ELF-1 (cell line): ENCODE measurements around the gene DRD3.

ENCODE experiments used
- DNase-seq: peaks from one replicate; pipeline ENCODE4 v3.0.0-alpha.2; 2016; ENCODE audit warnings: low read depth, low spot score

Gene DRD3

DNA sequence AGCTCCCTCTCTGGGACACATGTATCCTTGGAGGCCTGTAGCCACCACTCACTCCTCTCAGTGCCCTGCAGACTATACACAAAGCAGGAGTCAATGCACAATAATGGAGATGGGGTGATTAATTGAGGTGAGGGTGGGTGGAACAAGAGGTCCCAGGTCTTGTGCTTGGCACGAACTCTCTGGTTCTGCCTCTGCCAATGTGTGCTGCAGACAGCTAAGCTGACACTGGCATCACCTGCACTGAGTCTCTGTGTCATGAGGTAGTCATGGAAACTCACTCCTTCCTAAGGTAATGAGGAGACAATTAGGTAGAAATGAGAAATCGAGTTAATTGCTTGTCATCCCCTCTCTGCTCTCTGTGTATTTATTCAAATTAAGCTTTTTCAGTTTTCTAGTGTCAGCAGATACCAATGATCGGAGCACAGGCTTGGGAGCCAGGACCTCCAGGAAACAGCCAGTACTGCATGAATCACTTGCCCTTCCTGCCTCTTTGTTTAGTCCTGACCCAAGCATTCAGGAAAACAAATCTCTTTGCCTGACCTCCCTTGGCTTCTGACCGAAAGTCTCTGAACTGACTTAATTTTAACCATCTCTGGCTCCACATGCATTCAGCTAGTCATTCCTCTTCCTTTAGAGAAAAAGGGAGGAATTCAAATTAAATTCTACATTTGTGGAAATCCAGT lies 56.7 kb downstream of the DRD3 start:
- DNase-seq = no peak

GRCh38 chr3:114120211-114120610 lies 58.6 kb downstream of the DRD3 start:
- DNase-seq = no peak

DNA sequence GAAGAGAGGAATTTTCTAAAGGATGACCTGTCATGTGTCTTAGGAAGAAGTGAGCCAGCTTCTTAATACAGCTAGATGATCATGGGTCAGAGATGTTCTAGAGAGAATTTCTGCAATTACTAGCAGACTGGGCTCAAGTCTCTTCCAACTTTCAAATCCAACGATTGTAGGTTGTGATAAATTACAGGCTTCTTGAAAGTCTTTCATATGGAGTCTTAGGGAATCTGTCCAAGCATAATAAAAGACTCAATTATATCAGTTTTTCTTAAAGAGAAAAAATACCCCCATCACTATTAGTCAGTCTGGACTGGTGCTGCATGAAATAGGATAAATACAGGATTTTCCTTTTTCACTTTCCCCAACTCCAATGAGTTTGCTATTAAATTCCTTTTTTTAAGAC lies 59.1 kb downstream of the DRD3 start:
- no peak for DNase-seq

DNA sequence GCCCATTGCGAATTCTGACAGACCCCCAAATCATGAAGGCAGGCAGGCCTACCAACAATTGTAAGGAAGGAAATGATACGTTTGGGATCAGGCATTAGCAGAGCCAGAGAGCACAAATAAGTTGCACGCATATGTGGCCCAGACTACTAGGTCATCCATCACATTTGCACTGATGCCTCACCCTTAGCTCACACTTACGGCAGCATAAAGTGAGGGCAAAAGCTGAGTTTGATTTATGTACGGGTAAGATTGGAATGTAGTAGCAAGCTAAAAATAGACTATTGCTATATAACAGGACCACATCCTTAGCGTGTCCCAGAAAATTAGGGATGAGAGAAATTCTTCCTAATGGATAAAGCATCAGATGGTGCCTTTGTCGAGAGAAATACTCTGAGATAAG lies 63.7 kb downstream of the DRD3 start:
- DNase-seq = no peak

GRCh38 chr3:114114719-114115118 lies 64.1 kb downstream of the DRD3 start:
- no peak for DNase-seq

DNA sequence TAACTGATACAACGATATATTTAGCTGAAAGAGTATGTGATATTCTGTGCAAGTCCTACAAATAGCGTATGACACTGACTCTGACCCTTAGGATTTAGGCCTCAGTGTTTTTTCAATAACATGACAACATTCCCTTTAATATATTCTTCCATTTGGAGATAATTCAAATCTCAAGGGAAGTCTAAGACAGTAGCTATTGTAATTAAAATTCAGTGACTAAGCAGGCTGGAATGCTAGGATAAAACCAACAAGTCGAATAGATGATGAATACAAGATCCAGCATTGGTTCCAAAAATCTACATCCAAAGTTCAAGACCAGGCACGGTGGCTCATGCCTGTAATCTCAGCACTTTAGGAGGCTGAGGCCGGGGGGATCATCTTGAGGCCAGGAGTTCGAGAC lies 66.2 kb downstream of the DRD3 start:
- DNase-seq = no peak

DNA sequence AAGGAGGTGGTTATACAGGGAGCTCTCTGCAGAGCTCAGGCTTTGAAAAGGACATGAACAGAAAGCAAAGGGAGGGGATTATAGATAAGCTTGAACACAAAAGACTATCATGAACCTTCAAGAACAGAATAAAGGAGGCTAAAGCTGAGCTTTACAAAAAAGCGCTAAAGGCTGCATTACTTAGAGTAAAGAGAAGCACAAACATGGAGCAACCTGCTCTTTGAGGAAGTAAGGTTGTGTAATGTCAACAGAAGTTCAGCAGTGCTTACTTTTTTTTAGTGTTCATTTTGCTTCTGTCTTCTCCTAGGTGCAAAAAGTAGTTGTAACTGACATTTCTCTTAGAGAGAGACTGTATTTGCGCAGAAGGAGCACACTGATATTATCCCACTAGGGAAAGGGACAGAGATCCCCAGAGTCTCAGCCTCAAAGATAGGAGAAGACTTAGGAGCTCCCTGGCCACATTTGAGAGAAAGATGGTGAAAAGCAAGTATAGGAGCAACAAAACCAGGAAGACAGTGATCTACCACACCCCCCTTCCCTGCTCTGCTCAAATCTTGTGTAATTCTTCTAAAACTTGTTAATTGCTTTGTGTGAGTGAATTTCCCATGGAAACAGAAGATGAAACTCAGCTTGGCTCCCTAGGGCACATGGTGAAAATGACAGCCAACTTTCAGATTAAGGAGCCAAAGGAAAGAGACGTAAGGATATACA lies 67.6 kb downstream of the DRD3 start:
- no peak for DNase-seq

- no peak for DNase-seq
Measured at GRCh38 chr3:114110439-114110838, 68.4 kb downstream of the DRD3 start.

- DNase-seq = no peak
Measured at GRCh38 chr3:114108137-114108536, 70.7 kb downstream of the DRD3 start.

DNA sequence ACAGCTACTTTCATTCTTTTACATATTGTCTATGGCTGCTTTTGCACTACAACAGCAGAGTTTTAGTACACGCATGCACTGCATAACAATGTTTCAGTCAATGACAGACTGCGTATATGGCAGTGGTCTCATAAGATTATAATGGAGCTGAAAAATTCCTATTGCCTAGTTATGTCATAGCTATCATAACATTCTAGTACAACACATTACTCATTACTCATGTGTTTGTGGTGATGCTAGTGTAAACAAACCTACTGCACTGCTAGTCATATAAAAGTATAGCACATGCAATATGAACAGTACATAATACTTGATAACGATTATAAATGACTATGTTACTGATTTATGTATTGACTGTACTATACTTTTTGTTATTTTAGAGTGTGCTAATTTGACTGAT lies 74.4 kb downstream of the DRD3 start:
- no peak for DNase-seq

DNA sequence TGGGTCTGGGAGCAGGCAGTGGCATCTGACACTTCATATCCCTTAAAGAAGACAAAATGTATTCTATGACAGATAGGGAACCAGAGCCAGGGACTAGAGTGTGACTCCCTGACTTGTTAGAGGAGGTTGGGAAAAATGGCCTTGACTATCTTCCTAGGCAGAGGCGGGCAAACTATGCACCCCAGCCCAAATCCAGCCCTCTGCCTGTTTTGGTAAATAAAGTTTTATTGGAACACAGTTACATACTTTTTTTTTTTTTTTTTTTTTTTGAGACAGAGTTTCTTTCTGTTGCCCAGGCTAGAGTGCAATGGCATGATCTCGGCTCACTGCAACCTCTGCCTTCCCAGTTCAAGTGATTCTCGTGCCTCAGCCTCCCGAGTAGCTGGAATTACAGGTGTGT lies 75.0 kb downstream of the DRD3 start:
- no peak for DNase-seq

DNA sequence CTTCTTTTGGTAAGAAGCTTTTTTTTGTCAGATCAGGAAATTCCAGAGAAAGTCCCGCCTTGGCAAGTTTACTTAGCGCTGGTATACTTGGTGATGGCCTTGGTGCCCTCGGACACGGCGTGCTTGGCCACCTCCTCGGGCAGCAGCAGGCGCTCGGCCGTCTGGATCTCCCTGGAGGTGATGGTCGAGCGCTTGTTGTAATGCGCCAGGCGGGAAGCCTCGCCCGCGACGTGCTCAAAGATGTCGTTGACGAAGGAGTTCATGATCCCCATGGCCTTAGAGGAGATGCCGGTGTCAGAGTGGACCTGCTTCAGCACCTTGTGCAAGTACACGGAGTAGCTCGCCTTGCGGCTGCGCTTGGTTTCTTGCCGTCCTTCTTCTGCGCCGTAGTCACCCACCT lies 75.7 kb downstream of the DRD3 start:
- no peak for DNase-seq

GRCh38 chr3:114101101-114101500 lies 77.8 kb downstream of the DRD3 start:
- no peak for DNase-seq

DNA sequence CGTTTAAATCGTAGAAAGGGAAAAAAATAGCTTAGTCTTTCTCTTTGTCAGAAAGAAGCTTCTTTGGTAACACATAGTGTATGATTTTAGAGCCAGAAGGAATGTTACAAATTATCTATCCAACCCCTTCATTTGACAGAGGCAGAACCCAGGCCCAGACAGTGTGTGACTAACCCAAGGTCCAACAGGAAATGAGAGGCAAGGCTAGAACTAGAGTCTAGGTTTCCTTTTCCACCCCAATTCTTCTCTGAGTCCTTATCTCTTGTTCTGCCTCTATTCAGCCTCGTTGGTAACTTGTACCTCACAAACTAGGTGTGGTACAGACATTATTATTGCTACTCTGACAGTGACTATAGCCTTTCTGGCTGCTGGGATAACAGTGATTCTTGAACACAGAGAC lies 83.1 kb downstream of the DRD3 start:
- DNase-seq = no peak

DNA sequence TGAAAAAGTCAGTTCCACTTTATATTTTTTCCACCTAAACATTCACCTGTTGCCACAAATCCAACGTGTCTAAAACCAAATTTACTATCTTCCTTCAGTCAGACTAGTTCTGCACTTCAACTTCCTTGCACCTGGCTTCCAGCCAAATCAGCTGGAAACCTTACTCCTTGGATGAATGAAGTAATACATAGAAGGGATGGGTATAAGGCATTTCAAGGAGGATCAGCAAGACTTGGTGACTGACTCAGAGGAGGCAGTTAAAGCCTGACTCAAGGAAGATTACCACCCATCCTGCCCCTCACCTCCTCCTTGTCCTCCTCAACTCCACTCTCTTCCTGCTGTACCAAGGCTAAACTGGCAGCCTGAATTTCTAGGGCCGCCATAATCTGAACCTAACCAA lies 85.3 kb downstream of the DRD3 start:
- DNase-seq = no peak

DNA sequence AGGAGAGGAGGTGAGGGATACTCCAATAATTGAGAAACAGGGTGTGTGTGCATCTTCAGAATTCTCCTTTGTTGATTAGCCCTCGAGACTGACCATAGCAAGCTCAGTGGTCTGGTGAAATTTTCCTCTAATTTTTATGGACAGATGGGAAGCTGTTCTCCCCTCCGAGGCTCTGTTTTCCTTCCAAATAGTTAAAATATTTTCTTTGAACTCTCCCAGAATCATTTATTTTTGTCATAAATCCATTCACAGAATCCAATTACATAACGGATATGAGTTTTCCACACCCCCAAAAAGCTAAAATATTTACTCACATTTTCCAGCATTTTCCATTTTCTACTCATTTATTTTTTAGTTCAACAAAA lies 85.9 kb downstream of the DRD3 start:
- DNase-seq = no peak

GRCh38 chr3:114092151-114093015 lies 86.5 kb downstream of the DRD3 start:
- DNase-seq = no peak

DNA sequence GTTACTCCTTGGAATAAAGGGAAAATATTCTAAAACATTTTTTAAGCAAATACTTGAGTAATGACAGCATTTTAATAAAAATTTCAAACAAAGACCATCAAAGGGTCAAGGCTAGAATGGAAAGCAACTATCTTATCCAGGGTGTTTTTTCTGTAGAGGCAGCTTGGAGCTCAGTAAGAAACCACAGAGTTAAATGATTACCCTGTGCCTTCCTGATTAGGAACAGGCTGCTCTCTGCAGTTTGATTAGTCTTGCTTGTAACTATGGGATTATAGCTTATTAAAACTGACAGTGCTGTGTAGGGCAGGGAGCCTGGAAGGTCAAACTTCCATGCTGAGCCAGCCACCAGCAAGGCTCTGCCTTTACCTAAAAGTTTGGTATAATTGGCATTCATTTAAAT lies 89.2 kb downstream of the DRD3 start:
- no peak for DNase-seq

- DNase-seq = no peak
Measured at GRCh38 chr3:114086356-114086755, 92.5 kb downstream of the DRD3 start.

GRCh38 chr3:114083112-114083511 lies 95.7 kb downstream of the DRD3 start:
- no peak for DNase-seq

GRCh38 chr3:114081037-114081436 lies 97.8 kb downstream of the DRD3 start:
- DNase-seq = no peak

DNA sequence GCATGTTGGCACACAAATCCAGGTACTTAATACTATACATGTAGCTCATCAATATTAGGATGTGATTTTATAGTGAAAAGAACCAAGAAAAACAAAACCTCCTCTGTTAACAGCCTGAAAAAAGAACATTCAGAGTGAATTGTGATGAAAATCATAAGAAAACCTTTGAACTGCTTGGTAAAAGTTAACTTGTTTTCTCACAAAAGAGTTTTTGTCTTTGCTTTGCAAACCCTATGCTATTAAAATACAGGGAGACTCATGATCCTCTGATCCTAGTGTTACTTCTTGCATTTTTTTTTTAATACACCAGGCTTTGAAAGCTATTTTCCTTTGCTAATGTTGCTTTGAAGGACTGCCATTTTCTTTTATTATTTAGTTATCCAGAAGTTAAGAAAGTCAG lies 98.7 kb downstream of the DRD3 start:
- DNase-seq = no peak

- no peak for DNase-seq
Measured at GRCh38 chr3:114079761-114080160, 99.1 kb downstream of the DRD3 start.
